ENCODE data around the gene SLC12A6.
A peak's percentile ranks its signal among the peaks of the same experiment; 100 is the strongest.
"Not testable (repeated sequence)": the region's sequence is repeated elsewhere in the genome, so short reads cannot be mapped to it uniquely, and the experiment has no call there.

The SLC12A6 gene

GRCh38 chr15:34248190-34248589 is 89.4 kb downstream of the SLC12A6 start:
- DNase-seq = no peak

GRCh38 chr15:34246276-34246976 is 91.2 kb downstream of the SLC12A6 start:
- DNase-seq = no peak

GRCh38 chr15:34243226-34243625 is 94.4 kb downstream of the SLC12A6 start:
- DNase-seq = no peak

GRCh38 chr15:34242331-34242710 is 95.3 kb downstream of the SLC12A6 start:
- DNase-seq = no peak

- DNase-seq = no peak
Measured at GRCh38 chr15:34241376-34242330, 95.9 kb downstream of the SLC12A6 start.

GRCh38 chr15:34240537-34240936 is 97.0 kb downstream of the SLC12A6 start:
- no peak for DNase-seq

- no peak for DNase-seq
Measured at GRCh38 chr15:34239151-34239808, 98.3 kb downstream of the SLC12A6 start.

GRCh38 chr15:34233614-34234013 is 104.0 kb downstream of the SLC12A6 start:
- DNase-seq = no peak

GRCh38 chr15:34223904-34224596 is 113.5 kb downstream of the SLC12A6 start:
- no peak for DNase-seq

- DNase-seq = no peak
Measured at GRCh38 chr15:34217587-34218225, 119.9 kb downstream of the SLC12A6 start.

GRCh38 chr15:34216527-34217270 is 120.9 kb downstream of the SLC12A6 start:
- DNase-seq = no peak

GRCh38 chr15:34214135-34214534 is 123.4 kb downstream of the SLC12A6 start:
- no peak for DNase-seq

- no peak for DNase-seq
Measured at GRCh38 chr15:34213690-34214089, 123.9 kb downstream of the SLC12A6 start.

- DNase-seq = peak; percentile 98
Measured at GRCh38 chr15:34209421-34210282, 127.9 kb downstream of the SLC12A6 start, which contains the start of gene KATNBL1. TSS of gene KATNBL1 (minus strand) at chr15:34210096. CDS start at chr15:34163676, 46,420 bp downstream.

GRCh38 chr15:34206011-34206410 is 131.6 kb downstream of the SLC12A6 start:
- no peak for DNase-seq

GRCh38 chr15:34203936-34204335 is 133.6 kb downstream of the SLC12A6 start:
- DNase-seq = no peak

- no peak for DNase-seq
Measured at GRCh38 chr15:34203305-34203704, 134.3 kb downstream of the SLC12A6 start.

- not testable (repeated sequence) for DNase-seq
Measured at GRCh38 chr15:34193272-34193671, 144.3 kb downstream of the SLC12A6 start.

- DNase-seq = no peak
Measured at GRCh38 chr15:34188711-34189110, 148.9 kb downstream of the SLC12A6 start.

GRCh38 chr15:34185666-34186065 is 151.9 kb downstream of the SLC12A6 start:
- no peak for DNase-seq

Data from right forelimb (tissue), 1 donor.